IMR-90 (cell line): ENCODE results near the gene RNF130. TPM values are rescaled to one million over a fixed set of nuclear protein-coding genes. Genes with fewer than 3 reads are reported as not detected.

ENCODE experiments used
- ATAC-seq: fragments of 200-7000 bp; cut with Tn5 transposase; 2 replicates; pipeline ENCODE4 v1.9.1; 2020; ENCODE audit warnings: low read depth, mild to moderate bottlenecking, moderate library complexity
- BruUV-seq: library from RNA; stranded (reverse); fragments of 400-500 nt; replicated peaks from 2 replicates; lab custom pipeline; 2021; lab: Mats Ljungman, UMichigan
- CTCF ChIA-PET: fragments of 300-600 bp; formaldehyde crosslinking; extraction: SDS; loops from one replicate; lab custom pipeline; 2021; ENCODE audit warnings: antibody characterized with exemption; lab: Yijun Ruan, JAX
- POLR2A ChIA-PET: fragments of 300-600 bp; sonication (Branson Sonifier 250); formaldehyde crosslinking; loops from one replicate; lab custom pipeline; 2022; ENCODE audit warnings: antibody characterized with exemption; ENCODE audit not compliant: unreplicated experiment; lab: Charles Lee
- DNase-seq: peaks from one replicate; pipeline ENCODE4 v3.0.0; 2013
- H2AFZ ChIP-seq: replicated peaks from 2 replicates; pipeline ENCODE3; 2013; ENCODE audit warnings: low read length, mild to moderate bottlenecking; ENCODE audit not compliant: poor library complexity
- H2AK5ac ChIP-seq: 2 replicates; pipeline ENCODE4 v1.6.1; 2013; ENCODE audit warnings: low read depth, low read length, inconsistent platforms
- H2AK9ac ChIP-seq: replicated peaks from 2 replicates; pipeline ENCODE3; 2013; ENCODE audit warnings: mild to moderate bottlenecking, low read depth, low read length, moderate library complexity; ENCODE audit not compliant: poor library complexity
- H2BK120ac ChIP-seq: 2 replicates; pipeline ENCODE4 v1.6.1; 2013; ENCODE audit warnings: low read depth, low read length, inconsistent platforms
- H2BK15ac ChIP-seq: 3 replicates; pipeline ENCODE4 v1.6.1; 2013; ENCODE audit warnings: low read depth, low read length, inconsistent platforms
- H2BK20ac ChIP-seq: 2 replicates; pipeline ENCODE4 v1.6.1; 2013; ENCODE audit warnings: low read depth, mild to moderate bottlenecking, inconsistent platforms, low read length, moderate library complexity
- H2BK5ac ChIP-seq: 2 replicates; pipeline ENCODE4 v1.6.1; 2013; ENCODE audit warnings: mild to moderate bottlenecking, low read depth, low read length, inconsistent platforms; ENCODE audit not compliant: poor library complexity, severe bottlenecking
- H3K14ac ChIP-seq: replicated peaks from 2 replicates; pipeline ENCODE4 v1.6.1; 2013; ENCODE audit warnings: low read depth, low read length, inconsistent platforms
- H3K18ac ChIP-seq: 2 replicates; pipeline ENCODE4 v1.6.1; 2013; ENCODE audit warnings: low read depth, low read length, control low read depth
- H3K23ac ChIP-seq: 2 replicates; pipeline ENCODE4 v1.6.1; 2013; ENCODE audit warnings: low read depth, low read length, inconsistent platforms
- H3K27ac ChIP-seq: 2 replicates; pipeline ENCODE4 v1.5.1; 2013; ENCODE audit warnings: mild to moderate bottlenecking, control low read depth, low read length; ENCODE audit not compliant: insufficient read depth
- H3K27me3 ChIP-seq: 2 replicates; pipeline ENCODE4 v1.6.1; 2013; ENCODE audit warnings: low read length; ENCODE audit not compliant: control insufficient read depth, insufficient read depth
- H3K36me3 ChIP-seq: 2 replicates; pipeline ENCODE4 v1.6.1; 2013; ENCODE audit warnings: low read length, mixed read lengths; ENCODE audit not compliant: control insufficient read depth, insufficient read depth
- H3K4ac ChIP-seq: 2 replicates; pipeline ENCODE4 v1.6.1; 2013; ENCODE audit warnings: low read depth, low read length, inconsistent platforms
- H3K4me1 ChIP-seq: 2 replicates; pipeline ENCODE4 v1.6.1; 2013; ENCODE audit warnings: low read length, mixed read lengths; ENCODE audit not compliant: control insufficient read depth, insufficient read depth
- H3K4me2 ChIP-seq: 2 replicates; pipeline ENCODE4 v1.6.1; 2013; ENCODE audit warnings: low read depth, mild to moderate bottlenecking, control low read depth, low read length, moderate library complexity
- H3K4me3 ChIP-seq: 2 replicates; pipeline ENCODE4 v1.5.1; 2013; ENCODE audit warnings: low read depth, mild to moderate bottlenecking, control low read depth, low read length, moderate library complexity; ENCODE audit not compliant: insufficient read depth
- H3K56ac ChIP-seq: 2 replicates; pipeline ENCODE4 v1.6.1; 2013; ENCODE audit warnings: low read length, inconsistent platforms; ENCODE audit not compliant: insufficient read depth; ENCODE audit errors: extremely low read depth
- H3K79me1 ChIP-seq, 2 experiments: 2 replicates each; pipeline ENCODE4 v1.6.1; 2013; ENCODE audit warnings: low read length in 2 of 2, inconsistent platforms in 1 of 2, low read depth in 1 of 2
- H3K9ac ChIP-seq: 2 replicates; pipeline ENCODE4 v1.6.1; 2013; ENCODE audit warnings: low read depth, low read length, control low read depth
- H3K9me1 ChIP-seq: 2 replicates; pipeline ENCODE4 v1.6.1; 2013; ENCODE audit warnings: low read length, inconsistent platforms; ENCODE audit not compliant: insufficient read depth
- H3K9me3 ChIP-seq: 2 replicates; pipeline ENCODE4 v1.6.1; 2013; ENCODE audit warnings: low read length; ENCODE audit not compliant: control insufficient read depth, insufficient read depth
- H4K20me1 ChIP-seq: 2 replicates; pipeline ENCODE4 v1.6.1; 2013; ENCODE audit warnings: low read length, inconsistent platforms; ENCODE audit not compliant: insufficient read depth
- H4K5ac ChIP-seq: 2 replicates; pipeline ENCODE4 v1.6.1; 2013; ENCODE audit warnings: mild to moderate bottlenecking, low read depth, low read length, control low read depth
- H4K8ac ChIP-seq, 2 experiments: 2 replicates each; pipeline ENCODE4 v1.6.1; 2013; ENCODE audit warnings: low read depth in 2 of 2, low read length in 2 of 2, control low read depth in 1 of 2, inconsistent platforms in 1 of 2
- H4K91ac ChIP-seq: 2 replicates; pipeline ENCODE4 v1.6.1; 2013; ENCODE audit warnings: low read depth, low read length, inconsistent platforms; ENCODE audit not compliant: insufficient read depth
- BHLHE40 ChIP-seq: fragments of 150-350 bp; IDR thresholded peaks from 2 replicates; pipeline ENCODE4 v1.6.1; 2016; ENCODE audit warnings: mild to moderate bottlenecking, low read depth, low read length
- MAZ ChIP-seq: IDR thresholded peaks from 2 replicates; pipeline ENCODE4 v1.6.1; 2012; ENCODE audit warnings: low read depth, mild to moderate bottlenecking, low read length, improper control_type of control experiment, moderate library complexity, borderline replicate concordance
- MXI1 ChIP-seq: IDR thresholded peaks from 2 replicates; pipeline ENCODE4 v1.6.1; 2012; ENCODE audit warnings: low read depth, mild to moderate bottlenecking, low read length, moderate library complexity, borderline replicate concordance
- POLR2A ChIP-seq: IDR thresholded peaks from 2 replicates; pipeline ENCODE4 v1.6.1; 2012; ENCODE audit warnings: mild to moderate bottlenecking, low read depth, low read length
- RAD21 ChIP-seq: IDR thresholded peaks from 2 replicates; pipeline ENCODE4 v1.6.1; 2012; ENCODE audit warnings: low read length, improper control_type of control experiment
- SMC3 ChIP-seq: fragments of 150-350 bp; IDR thresholded peaks from 2 replicates; pipeline ENCODE4 v1.6.1; 2016; ENCODE audit warnings: low read depth, mild to moderate bottlenecking, antibody characterized with exemption, low read length, moderate library complexity
- WGBS, 2 experiments: methylation state at CpG; one replicate each; pipeline versions ENCODE4 v1.1.5 to v1.1.7; 2013; ENCODE audit warnings: missing lambda C conversion rate in 2 of 2; ENCODE audit not compliant: insufficient read length in 1 of 2; ENCODE audit errors: extremely low coverage in 2 of 2; 5-methylcytosine and 5-hydroxymethylcytosine counted together
- dilution Hi-C: fragments of 300-500 bp; cut with HindIII; formaldehyde crosslinking; loops from one replicate; pipeline ENCODE4 v1.14.3; 2018; ENCODE audit warnings: low sequenced_read_pairs; ENCODE audit not compliant: unreplicated experiment
- in situ Hi-C: fragments of 300-500 bp; cut with MboI; formaldehyde crosslinking; loops from 3 replicates; pipeline ENCODE4 v1.14.3; 2019; ENCODE audit warnings: low sequenced_read_pairs, inconsistent platforms, mixed read lengths
- intact Hi-C: fragments of 100-400 bp; cut with micrococcal nuclease; formaldehyde crosslinking; loops from 2 replicates; pipeline ENCODE4 v1.10.0; 2022
- polyA plus RNA-seq, 3 experiments: library from polyadenylated mRNA; depleted of rRNA; stranded (reverse); fragments of >200 nt; gene quantifications; 2 replicates each; pipeline ENCODE4 v1.2.3, GENCODE V29; 2012; ENCODE audit warnings: low replicate concordance in 1 of 3
- total RNA-seq: library from RNA; depleted of rRNA; stranded (reverse); fragments of >200 nt; gene quantifications from 2 replicates; pipeline ENCODE4 v1.2.3, GENCODE V29; 2012
- TF ChIP-seq, protein P1 (sequence below): conservative IDR thresholded peaks from 2 replicates; pipeline ENCODE4 v1.5.1; 2012; ENCODE audit warnings: mild to moderate bottlenecking, low read depth, low read length, improper control_type of control experiment

Gene RNF130
- total and polyA plus RNA-seq, 2 of the 4 experiments (the other 2 are of a cell fraction): 12.9 to 21.7 TPM

DNA sequence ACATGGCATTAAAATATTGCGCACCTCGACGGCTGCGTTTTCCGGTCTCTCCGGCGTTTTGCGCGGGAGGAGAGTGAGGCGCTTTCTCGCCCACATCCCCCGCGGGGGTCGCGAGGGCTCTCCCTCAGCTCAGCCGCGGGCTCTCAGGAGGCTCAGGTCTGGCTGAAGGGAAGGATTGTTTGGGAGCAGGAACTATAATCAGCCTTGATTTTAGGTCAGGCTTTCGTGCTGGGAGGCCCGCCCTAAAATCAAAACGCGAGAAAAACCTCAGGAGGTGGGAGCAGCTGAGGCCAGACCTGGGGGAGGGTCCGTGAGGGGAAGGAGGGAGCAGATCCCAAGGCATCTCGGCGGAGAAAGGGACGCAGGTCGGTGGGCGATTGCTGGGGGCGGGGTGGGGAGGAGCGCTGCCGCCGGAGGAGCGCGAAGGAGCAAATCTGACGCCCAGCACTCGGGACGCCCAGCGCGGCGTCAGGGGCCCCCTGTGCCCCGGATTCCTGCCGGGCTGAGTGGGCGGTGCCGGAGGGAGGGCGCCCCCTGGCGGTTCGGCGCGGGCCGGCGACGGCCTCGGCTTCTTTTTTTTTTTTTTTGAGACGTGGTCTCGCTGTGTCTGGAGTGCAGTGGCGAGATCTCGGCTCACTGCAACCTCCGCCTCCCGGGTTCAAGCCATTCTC lies 18.7 kb upstream of the RNF130 start:
- H2BK15ac ChIP-seq: no peak overlapping the region
- intact Hi-C loops: loop anchor here (1.0 kb wide), 1 partner anchor 182 kb away; no protein-coding TSS in a partner anchor
- BruUV-seq: no TSS peak

More for the DNA sequence above, 18.7 kb upstream of the RNF130 start:
- Histone ChIP-seq H4K5ac (peak overlapping the region; percentile 3; the same call in 1 of the 2 replicates), H2AK9ac (no peak overlapping the region), H4K91ac (peak overlapping the region; percentile 87), H3K4me2 (peak overlapping the region; percentile 80), H3K27me3 (peaks cover under 1% of the 10 kb centered on the region; the same call in 1 of the 2 replicates), H3K27ac (peak overlapping the region; percentile 34; the same call in 1 of the 2 replicates), H3K9me3 (no peaks in the 10 kb centered on the region), H3K14ac (peak overlapping the region; percentile 62; the same call in 1 of the 2 replicates), H2BK5ac (no peak overlapping the region), H4K8ac (peak overlapping the region; percentile 70 to 76; a peak in 2 of 4 replicates), H3K4ac (0 out of 2 replicates have a peak overlapping the region, but pooled peaks have one; percentile 58), H3K23ac (no peak overlapping the region), H3K56ac (no peak overlapping the region), H3K4me3 (peak overlapping the region; percentile 50), H3K79me1 (no peaks in the 10 kb centered on the region), H4K20me1 (no peaks in the 10 kb centered on the region), H3K9ac (peak overlapping the region; percentile 80), H2AK5ac (no peak overlapping the region), H2BK20ac (no peak overlapping the region), H3K9me1 (no peaks in the 10 kb centered on the region), H3K36me3 (no peaks in the 10 kb centered on the region), H2AFZ (peak overlapping the region; percentile 54), H2BK120ac (peak overlapping the region; percentile 75; the same call in 1 of the 2 replicates), H3K18ac (peak overlapping the region; percentile 8; the same call in 1 of the 2 replicates), H3K4me1 (no peaks in the 10 kb centered on the region; the same call in 1 of the 2 replicates)
- peak; percentile 95 for ATAC-seq
- WGBS, 2 experiments: 5% methylated on average over 4 of the region's 58 CpGs; no CpG with 5 or more reads in 1 of the 2 experiments
- POLR2A ChIA-PET: no interaction called here
- TF ChIP-seq, protein P1, sequence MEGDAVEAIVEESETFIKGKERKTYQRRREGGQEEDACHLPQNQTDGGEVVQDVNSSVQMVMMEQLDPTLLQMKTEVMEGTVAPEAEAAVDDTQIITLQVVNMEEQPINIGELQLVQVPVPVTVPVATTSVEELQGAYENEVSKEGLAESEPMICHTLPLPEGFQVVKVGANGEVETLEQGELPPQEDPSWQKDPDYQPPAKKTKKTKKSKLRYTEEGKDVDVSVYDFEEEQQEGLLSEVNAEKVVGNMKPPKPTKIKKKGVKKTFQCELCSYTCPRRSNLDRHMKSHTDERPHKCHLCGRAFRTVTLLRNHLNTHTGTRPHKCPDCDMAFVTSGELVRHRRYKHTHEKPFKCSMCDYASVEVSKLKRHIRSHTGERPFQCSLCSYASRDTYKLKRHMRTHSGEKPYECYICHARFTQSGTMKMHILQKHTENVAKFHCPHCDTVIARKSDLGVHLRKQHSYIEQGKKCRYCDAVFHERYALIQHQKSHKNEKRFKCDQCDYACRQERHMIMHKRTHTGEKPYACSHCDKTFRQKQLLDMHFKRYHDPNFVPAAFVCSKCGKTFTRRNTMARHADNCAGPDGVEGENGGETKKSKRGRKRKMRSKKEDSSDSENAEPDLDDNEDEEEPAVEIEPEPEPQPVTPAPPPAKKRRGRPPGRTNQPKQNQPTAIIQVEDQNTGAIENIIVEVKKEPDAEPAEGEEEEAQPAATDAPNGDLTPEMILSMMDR: peak; percentile 88
- 0 out of 2 replicates have a peak, but pooled peaks have one; percentile 21 for TF ChIP-seq POLR2A
- peak; percentile 61 for TF ChIP-seq RAD21
- peak; percentile 51 for TF ChIP-seq SMC3
- TF ChIP-seq BHLHE40: no peak
- peak; percentile 70; the same call in 1 of the 2 replicates for TF ChIP-seq MAZ
- TF ChIP-seq MXI1: no peak; the same call in 1 of the 2 replicates
- dilution Hi-C loops: no loop called here
- in situ Hi-C loops: no loop called here
- CTCF ChIA-PET: interaction anchor here (1.0 kb wide), 1 partner anchor 74 kb away, joined by 5 read pairs; no protein-coding TSS in a partner anchor
- DNase-seq: peak; percentile 59
